K562 (cell line): ENCODE measurements around the gene CATSPER1. TPM values are rescaled to one million over a fixed set of nuclear protein-coding genes. Genes with fewer than 3 reads are reported as not detected.
A peak's percentile ranks its signal among the peaks of the same experiment; 100 is the strongest.

Source experiments
- ARID4B ChIP-seq: sonication (generic); formaldehyde crosslinking; IDR thresholded peaks from 2 replicates; pipeline ENCODE4 v1.8.0; 2022; ENCODE audit warnings: mild to moderate bottlenecking, missing genetic modification reagents
- FIP1L1 ChIP-seq: fragments of 200-400 bp; formaldehyde crosslinking; IDR thresholded peaks from 2 replicates; pipeline ENCODE4 v1.6.1; 2018; ENCODE audit warnings: mild to moderate bottlenecking, low read depth, low read length; ENCODE audit not compliant: poor library complexity, severe bottlenecking
- MTA1 ChIP-seq: fragments of 450-650 bp; IDR thresholded peaks from 2 replicates; pipeline ENCODE4 v1.6.1; 2017; ENCODE audit warnings: borderline replicate concordance
- PCBP2 ChIP-seq: fragments of 200-400 bp; formaldehyde crosslinking; IDR thresholded peaks from 2 replicates; pipeline ENCODE4 v1.6.1; 2018; ENCODE audit warnings: low read length, low read depth, mild to moderate bottlenecking, moderate library complexity; ENCODE audit not compliant: poor library complexity, severe bottlenecking
- RFX1 ChIP-seq: fragments of 450-650 bp; IDR thresholded peaks from 2 replicates; pipeline ENCODE4 v1.6.1; 2016; ENCODE audit warnings: mild to moderate bottlenecking, moderate library complexity
- ZNF407 ChIP-seq: fragments of 450-650 bp; IDR thresholded peaks from 2 replicates; pipeline ENCODE4 v1.6.1; 2016; ENCODE audit warnings: low read depth
- ZNF609 ChIP-seq: sonication (generic); formaldehyde crosslinking; IDR thresholded peaks from 2 replicates; pipeline ENCODE4 v1.8.1; 2023; ENCODE audit warnings: missing genetic modification reagents, mild to moderate bottlenecking, borderline replicate concordance
- ZNF668 ChIP-seq: fragments of 250-450 bp; sonication (Bioruptor Pico); IDR thresholded peaks from 2 replicates; pipeline ENCODE4 v1.8.0; 2022; ENCODE audit warnings: mild to moderate bottlenecking, inconsistent platforms
- polyA plus RNA-seq, 8 experiments: library from polyadenylated mRNA; depleted of rRNA in 4 of 8; stranded (reverse) in 5 of 8; unstranded in 3 of 8; fragments of >200 nt; fragmentation: Nextera tagmentation in 2 of 8; fragmentation: Illumina TruSeq in 1 of 8; extraction: Ambion mirVana in 2 of 8; extraction: Trizol in 1 of 8; gene quantifications; 2 replicates each; pipeline versions ENCODE4 v1.2.1 to v1.2.3, GENCODE V29; 2011 to 2014; ENCODE audit warnings: inconsistent platforms in 1 of 8, missing spikeins in 1 of 8
- total RNA-seq, 7 experiments: library from RNA; depleted of rRNA in 6 of 7; stranded (reverse); fragments of >200 nt in 6 of 7; fragmentation: Illumina TruSeq in 2 of 7; extraction: Trizol in 2 of 7; gene quantifications; 2 replicates each; pipeline versions ENCODE4 v1.2.1 to v1.2.3, GENCODE V29; 2011 to 2021; ENCODE audit warnings: low replicate concordance in 1 of 7

The CATSPER1 gene
- total and polyA plus RNA-seq, 9 of the 15 experiments (the other 6 are each of a cell fraction or from before 2014, with no cell fraction given), result 0.21 to 3.3 (median 0.76) TPM

- TF ChIP-seq MTA1, result peak; percentile 95
- TF ChIP-seq PCBP2, result no peak
- peak; percentile 73 for TF ChIP-seq FIP1L1
- TF ChIP-seq ZNF407, result no peak
- peak; percentile 77 for TF ChIP-seq RFX1
- TF ChIP-seq ARID4B (CRISPR knock-in tag), result peak; percentile 82
- no peak for TF ChIP-seq ZNF609 (CRISPR knock-in tag)
- TF ChIP-seq ZNF668, result no peak
These were observed 25.7 kb upstream of the CATSPER1 start, which contains the start of gene SF3B2 (continued) for GRCh38 chr11:66051766-66052663.
